Mammary epithelial cell (primary cell): ENCODE measurements around the gene RHOB.

Source experiments
- EZH2 ChIP-seq: IDR thresholded peaks from 2 replicates; pipeline ENCODE4 v1.6.1; 2012; ENCODE audit warnings: low read length, inconsistent platforms, borderline replicate concordance
- TF ChIP-seq, protein P1 (sequence below), 2 donors: IDR thresholded peaks in 1 of 2; conservative IDR thresholded peaks in 1 of 2; 2 replicates each; pipeline ENCODE4 v1.5.1; 2011 to 2012; ENCODE audit warnings: inconsistent platforms in 2 of 2, low read length in 2 of 2, mild to moderate bottlenecking in 2 of 2, control low read depth in 1 of 2, low read depth in 1 of 2; ENCODE audit not compliant: insufficient read depth in 1 of 2; ENCODE audit errors: extremely low read depth in 1 of 2

DNA sequence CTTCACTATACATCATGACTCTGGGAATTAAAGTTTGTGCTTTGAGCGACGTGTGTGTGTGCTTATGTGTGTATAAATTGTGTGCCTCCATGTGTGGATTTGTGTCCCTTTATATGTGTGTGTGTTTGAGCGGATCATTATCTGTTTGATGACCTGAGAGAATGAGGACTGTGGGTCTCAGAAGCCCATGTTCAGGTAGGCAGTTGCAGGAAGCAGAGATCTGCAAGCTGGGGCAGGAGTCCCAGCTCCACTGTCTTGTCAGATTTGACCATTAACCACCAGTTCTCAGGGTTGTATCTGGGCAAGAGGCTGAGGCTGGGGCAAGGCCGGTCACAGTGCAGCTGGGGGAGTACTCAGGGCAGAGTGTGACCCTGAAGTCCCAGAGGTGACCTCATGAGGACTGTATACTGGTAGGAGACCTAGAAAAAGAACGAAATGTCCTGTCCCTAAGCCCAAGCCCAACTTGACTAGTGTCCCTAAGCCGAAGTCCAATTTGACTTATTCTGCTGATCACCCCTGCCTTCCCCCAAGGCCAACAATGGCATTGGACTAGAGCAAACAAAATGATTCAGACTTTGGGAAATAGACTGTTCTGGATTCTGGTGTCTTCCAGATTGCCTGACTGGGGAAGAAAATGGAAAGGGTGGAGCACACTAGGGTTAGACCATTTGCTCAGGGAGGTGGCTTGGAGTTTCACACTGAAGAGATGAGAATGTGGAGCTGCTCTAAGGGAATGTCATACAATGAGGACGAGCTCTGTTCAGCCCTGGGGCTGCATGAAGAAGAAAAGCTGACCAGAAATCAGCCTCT is 28.1 kb downstream of the RHOB start:
- TF ChIP-seq, protein P1, sequence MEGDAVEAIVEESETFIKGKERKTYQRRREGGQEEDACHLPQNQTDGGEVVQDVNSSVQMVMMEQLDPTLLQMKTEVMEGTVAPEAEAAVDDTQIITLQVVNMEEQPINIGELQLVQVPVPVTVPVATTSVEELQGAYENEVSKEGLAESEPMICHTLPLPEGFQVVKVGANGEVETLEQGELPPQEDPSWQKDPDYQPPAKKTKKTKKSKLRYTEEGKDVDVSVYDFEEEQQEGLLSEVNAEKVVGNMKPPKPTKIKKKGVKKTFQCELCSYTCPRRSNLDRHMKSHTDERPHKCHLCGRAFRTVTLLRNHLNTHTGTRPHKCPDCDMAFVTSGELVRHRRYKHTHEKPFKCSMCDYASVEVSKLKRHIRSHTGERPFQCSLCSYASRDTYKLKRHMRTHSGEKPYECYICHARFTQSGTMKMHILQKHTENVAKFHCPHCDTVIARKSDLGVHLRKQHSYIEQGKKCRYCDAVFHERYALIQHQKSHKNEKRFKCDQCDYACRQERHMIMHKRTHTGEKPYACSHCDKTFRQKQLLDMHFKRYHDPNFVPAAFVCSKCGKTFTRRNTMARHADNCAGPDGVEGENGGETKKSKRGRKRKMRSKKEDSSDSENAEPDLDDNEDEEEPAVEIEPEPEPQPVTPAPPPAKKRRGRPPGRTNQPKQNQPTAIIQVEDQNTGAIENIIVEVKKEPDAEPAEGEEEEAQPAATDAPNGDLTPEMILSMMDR (conservative IDR thresholded peaks at IDR 0.05 in 1 of 2, IDR thresholded peaks at IDR 0.05 in 1 of 2; ENCODE audit: extremely low read depth in 1 of 2, insufficient read depth in 1 of 2, low read depth in 1 of 2, low read length in 2 of 2), result no peak
- no peak for TF ChIP-seq EZH2
